ENCODE data around the gene ARF3. TPM values are rescaled to one million over a fixed set of nuclear protein-coding genes. Genes with fewer than 3 reads are reported as not detected.

The ARF3 gene
- total RNA-seq, 1 donor from 2014 or later = 128 TPM

DNA sequence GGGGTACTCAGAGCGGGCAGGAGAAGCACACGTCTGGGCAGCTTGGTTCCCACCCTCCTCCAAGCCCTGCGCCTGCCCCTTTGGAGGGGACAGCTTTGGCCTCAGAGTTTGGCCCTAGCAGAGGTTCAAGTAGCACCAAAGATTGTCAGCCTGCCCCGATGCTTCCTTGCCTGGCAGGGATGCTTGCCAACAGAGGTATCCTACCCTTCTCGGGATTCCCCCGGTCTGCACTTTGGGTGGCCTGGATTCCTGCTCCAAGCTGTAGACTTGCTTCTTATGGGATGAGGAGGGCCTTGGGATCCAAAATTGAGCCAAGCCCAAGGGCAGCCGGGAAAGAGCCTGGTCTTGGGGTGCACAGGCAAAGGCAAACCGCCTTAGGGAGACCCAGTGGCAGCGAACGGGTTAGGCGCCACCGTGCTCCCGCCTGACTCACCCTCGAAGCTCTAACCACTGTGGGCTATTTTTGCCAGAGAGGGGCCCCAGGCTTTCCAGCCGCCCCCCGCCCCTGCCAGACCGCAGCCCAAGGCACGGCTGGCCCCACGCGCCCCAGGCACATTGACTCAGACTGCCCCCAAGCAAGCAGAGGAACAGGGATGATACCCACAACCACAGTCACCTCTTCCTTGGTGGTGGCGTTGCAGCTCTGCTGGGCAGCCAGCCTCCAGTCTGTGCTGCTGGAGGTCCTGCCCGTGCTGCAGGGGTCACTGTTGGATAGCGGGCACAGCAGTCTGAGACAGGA is 15.1 kb upstream of the ARF3 start:
- Mint-ChIP-seq H3K36me3 (ENCODE audit: low read depth) (no peaks in the 10 kb centered on the region), H3K27me3 (ENCODE audit: low read depth) (peaks cover 59% of the 10 kb centered on the region), H3K27ac (ENCODE audit: unreplicated experiment) (no peak overlapping the region), H3K4me1 (ENCODE audit: low read depth) (peaks cover 22% of the 10 kb centered on the region), H3K9me3 (ENCODE audit: low read depth) (no peaks in the 10 kb centered on the region), H3K4me3 (ENCODE audit: unreplicated experiment) (no peak overlapping the region)
- DNase-seq (ENCODE audit: low spot score) = no peak
- TF ChIP-seq, protein P1, sequence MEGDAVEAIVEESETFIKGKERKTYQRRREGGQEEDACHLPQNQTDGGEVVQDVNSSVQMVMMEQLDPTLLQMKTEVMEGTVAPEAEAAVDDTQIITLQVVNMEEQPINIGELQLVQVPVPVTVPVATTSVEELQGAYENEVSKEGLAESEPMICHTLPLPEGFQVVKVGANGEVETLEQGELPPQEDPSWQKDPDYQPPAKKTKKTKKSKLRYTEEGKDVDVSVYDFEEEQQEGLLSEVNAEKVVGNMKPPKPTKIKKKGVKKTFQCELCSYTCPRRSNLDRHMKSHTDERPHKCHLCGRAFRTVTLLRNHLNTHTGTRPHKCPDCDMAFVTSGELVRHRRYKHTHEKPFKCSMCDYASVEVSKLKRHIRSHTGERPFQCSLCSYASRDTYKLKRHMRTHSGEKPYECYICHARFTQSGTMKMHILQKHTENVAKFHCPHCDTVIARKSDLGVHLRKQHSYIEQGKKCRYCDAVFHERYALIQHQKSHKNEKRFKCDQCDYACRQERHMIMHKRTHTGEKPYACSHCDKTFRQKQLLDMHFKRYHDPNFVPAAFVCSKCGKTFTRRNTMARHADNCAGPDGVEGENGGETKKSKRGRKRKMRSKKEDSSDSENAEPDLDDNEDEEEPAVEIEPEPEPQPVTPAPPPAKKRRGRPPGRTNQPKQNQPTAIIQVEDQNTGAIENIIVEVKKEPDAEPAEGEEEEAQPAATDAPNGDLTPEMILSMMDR (IDR thresholded peaks at IDR 0.05) = peak; percentile 28

- H3K36me3 Mint-ChIP-seq (ENCODE audit: low read depth) = no peaks in the 10 kb centered on the region
- H3K9me3 Mint-ChIP-seq (ENCODE audit: low read depth) = no peaks in the 10 kb centered on the region
- peak overlapping the region; percentile 71 for H3K4me3 Mint-ChIP-seq (ENCODE audit: unreplicated experiment)
- no peak for DNase-seq (ENCODE audit: low spot score)
- no peak overlapping the region for H3K27ac Mint-ChIP-seq (ENCODE audit: unreplicated experiment)
- TF ChIP-seq, protein P1 (IDR thresholded peaks at IDR 0.05) = no peak
- peaks cover 19% of the 10 kb centered on the region for H3K4me1 Mint-ChIP-seq (ENCODE audit: low read depth)
- peaks cover 45% of the 10 kb centered on the region for H3K27me3 Mint-ChIP-seq (ENCODE audit: low read depth)
Observed at GRCh38 chr12:48970702-48971334, 13.5 kb upstream of the ARF3 start.

- Mint-ChIP-seq H3K36me3 (ENCODE audit: low read depth) (no peaks in the 10 kb centered on the region), H3K4me3 (ENCODE audit: unreplicated experiment) (peak overlapping the region; percentile 25), H3K9me3 (ENCODE audit: low read depth) (no peaks in the 10 kb centered on the region), H3K4me1 (ENCODE audit: low read depth) (peaks cover 19% of the 10 kb centered on the region), H3K27me3 (ENCODE audit: low read depth) (peaks cover 43% of the 10 kb centered on the region), H3K27ac (ENCODE audit: unreplicated experiment) (no peak overlapping the region)
- DNase-seq (ENCODE audit: low spot score) = no peak
- TF ChIP-seq, protein P1 (IDR thresholded peaks at IDR 0.05) = peak; percentile 52
Observed at GRCh38 chr12:48969833-48970701, 12.8 kb upstream of the ARF3 start.

GRCh38 chr12:48969160-48969771 is 12.0 kb upstream of the ARF3 start:
- Mint-ChIP-seq H3K9me3 (ENCODE audit: low read depth) (no peaks in the 10 kb centered on the region), H3K27me3 (ENCODE audit: low read depth) (peaks cover 37% of the 10 kb centered on the region), H3K36me3 (ENCODE audit: low read depth) (no peaks in the 10 kb centered on the region), H3K4me1 (ENCODE audit: low read depth) (peaks cover 19% of the 10 kb centered on the region), H3K4me3 (ENCODE audit: unreplicated experiment) (no peak overlapping the region), H3K27ac (ENCODE audit: unreplicated experiment) (no peak overlapping the region)
- DNase-seq (ENCODE audit: low spot score) = no peak
- TF ChIP-seq, protein P1 (IDR thresholded peaks at IDR 0.05) = no peak

DNA sequence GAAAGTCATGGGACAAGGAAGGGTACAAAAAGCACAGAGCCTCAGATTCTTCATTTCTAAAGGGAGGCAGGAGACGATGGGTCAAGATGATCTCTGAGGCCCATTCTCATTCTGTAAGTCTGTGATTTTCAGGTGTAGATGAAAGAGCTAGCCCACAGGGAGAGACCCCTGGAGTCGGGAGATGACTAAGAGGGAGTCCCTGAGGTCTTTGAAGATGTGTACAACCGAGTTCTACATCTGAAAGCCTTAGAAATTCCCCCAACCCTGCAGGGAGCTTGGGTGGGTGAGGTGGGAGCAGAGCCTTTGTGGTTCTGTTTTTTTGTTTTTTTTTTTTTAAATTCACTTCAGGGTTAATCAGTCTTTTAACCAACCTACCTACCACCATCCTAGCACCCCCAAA is 11.2 kb upstream of the ARF3 start:
- TF ChIP-seq, protein P1 (IDR thresholded peaks at IDR 0.05) = no peak
- Mint-ChIP-seq H3K36me3 (ENCODE audit: low read depth) (no peaks in the 10 kb centered on the region), H3K4me1 (ENCODE audit: low read depth) (peaks cover 19% of the 10 kb centered on the region), H3K27ac (ENCODE audit: unreplicated experiment) (no peak overlapping the region), H3K4me3 (ENCODE audit: unreplicated experiment) (no peak overlapping the region), H3K9me3 (ENCODE audit: low read depth) (no peaks in the 10 kb centered on the region), H3K27me3 (ENCODE audit: low read depth) (peaks cover 32% of the 10 kb centered on the region)
- DNase-seq (ENCODE audit: low spot score) = no peak
